Fibroblast of lung (primary cell): ENCODE results near the gene CHI3L1. TPM values are rescaled to one million over a fixed set of nuclear protein-coding genes. Genes with fewer than 3 reads are reported as not detected.

ENCODE experiments used
- DNase-seq, 2 donors: peaks; one replicate each; pipeline versions ENCODE4 v3.0.0 to v3.0.0-alpha.2; 2010; ENCODE audit warnings: low read depth in 2 of 2
- H2AFZ ChIP-seq: 2 replicates; pipeline ENCODE4 v1.5.1; 2012; ENCODE audit warnings: low read length, control low read depth, inconsistent platforms
- H3K27ac ChIP-seq: 2 replicates; pipeline ENCODE4 v1.5.1; 2011; ENCODE audit warnings: low read length, control low read depth; ENCODE audit not compliant: insufficient read depth
- H3K27me3 ChIP-seq: 2 replicates; pipeline ENCODE4 v1.5.1; 2011; ENCODE audit warnings: mild to moderate bottlenecking, low read length; ENCODE audit not compliant: control insufficient read depth, insufficient read depth
- H3K36me3 ChIP-seq: 2 replicates; pipeline ENCODE4 v1.5.1; 2011; ENCODE audit warnings: low read length; ENCODE audit not compliant: control insufficient read depth, insufficient read depth
- H3K4me1 ChIP-seq: 2 replicates; pipeline ENCODE4 v1.5.1; 2011; ENCODE audit warnings: low read length; ENCODE audit not compliant: control insufficient read depth, insufficient read depth; ENCODE audit errors: extremely low read depth
- H3K4me2 ChIP-seq: 2 replicates; pipeline ENCODE4 v1.5.1; 2011; ENCODE audit warnings: low read length, control low read depth; ENCODE audit not compliant: insufficient read depth; ENCODE audit errors: extremely low read depth
- H3K4me3 ChIP-seq, 4 experiments: fragments of 200-600 bp in 1 of 4; sonication (generic) in 1 of 4; replicated peaks in 1 of 4; 2 replicates each; pipeline ENCODE4 v1.5.1; 2011 to 2016; ENCODE audit warnings: low read length in 4 of 4, low read depth in 3 of 4, mild to moderate bottlenecking in 3 of 4, control low read depth in 2 of 4, inconsistent platforms in 1 of 4, mixed read lengths in 1 of 4; ENCODE audit not compliant: insufficient read depth in 1 of 4; ENCODE audit errors: control extremely low read depth in 1 of 4
- H3K79me2 ChIP-seq: 2 replicates; pipeline ENCODE4 v1.5.1; 2012; ENCODE audit warnings: mild to moderate bottlenecking, low read length, inconsistent platforms; ENCODE audit not compliant: control insufficient read depth, insufficient read depth
- H3K9ac ChIP-seq: 2 replicates; pipeline ENCODE4 v1.5.1; 2011; ENCODE audit warnings: mild to moderate bottlenecking, low read length, control low read depth; ENCODE audit not compliant: insufficient read depth
- H3K9me3 ChIP-seq: 2 replicates; pipeline ENCODE4 v1.5.1; 2012; ENCODE audit warnings: low read depth, low read length; ENCODE audit not compliant: control insufficient read depth, insufficient read depth
- H4K20me1 ChIP-seq: 2 replicates; pipeline ENCODE4 v1.5.1; 2011; ENCODE audit warnings: low read length; ENCODE audit not compliant: control insufficient read depth, insufficient read depth; ENCODE audit errors: extremely low read depth
- CTCF ChIP-seq, 2 donors: IDR thresholded peaks in 1 of 2; conservative IDR thresholded peaks in 1 of 2; 1 replicate in 1 of 2; 2 replicates in 1 of 2; pipeline ENCODE4 v1.5.1; 2011 to 2012; ENCODE audit warnings: low read length in 2 of 2, control low read depth in 1 of 2, inconsistent platforms in 1 of 2, low read depth in 1 of 2, mild to moderate bottlenecking in 1 of 2
- EZH2 ChIP-seq: IDR thresholded peaks from 2 replicates; pipeline ENCODE4 v1.5.1; 2012; ENCODE audit warnings: low read length, control low read depth, mild to moderate bottlenecking; ENCODE audit errors: missing control alignments
- polyA plus RNA-seq, 2 donors: library from polyadenylated mRNA; depleted of rRNA in 1 of 2; stranded (reverse) in 1 of 2; unstranded in 1 of 2; fragments of >200 nt; gene quantifications; 2 replicates each; pipeline ENCODE4 v1.2.1, GENCODE V29; 2011 to 2012; ENCODE audit warnings: missing spikeins in 1 of 2
- total RNA-seq: library from RNA; depleted of rRNA; stranded (reverse); fragments of >200 nt; gene quantifications from 2 replicates; pipeline ENCODE4 v1.2.1, GENCODE V29; 2014

Gene CHI3L1
- total and polyA plus RNA-seq, 2 donors (not counting 1 experiment from before 2014, with no cell fraction given): 3.0 to 42.8 TPM

- no peak overlapping the region for H3K4me2 ChIP-seq
- no peaks in the 10 kb centered on the region for H3K27me3 ChIP-seq
- H3K36me3 ChIP-seq: no peaks in the 10 kb centered on the region
- no peaks in the 10 kb centered on the region for H3K4me1 ChIP-seq
- no peaks in the 10 kb centered on the region for H3K79me2 ChIP-seq
- TF ChIP-seq EZH2 (no peak), CTCF (conservative IDR thresholded peaks at IDR 0.05 in 1 of 2, IDR thresholded peaks at IDR 0.05 in 1 of 2; ENCODE audit: low read depth in 1 of 2, low read length in 2 of 2) (no peak)
- H4K20me1 ChIP-seq: no peaks in the 10 kb centered on the region
- no peak overlapping the region for H3K4me3 ChIP-seq
- no peak for DNase-seq
- no peaks in the 10 kb centered on the region for H3K9me3 ChIP-seq
- no peak overlapping the region for H3K27ac ChIP-seq
- no peak overlapping the region for H2AFZ ChIP-seq
- H3K9ac ChIP-seq: no peak overlapping the region
Measured at GRCh38 chr1:203169770-203170520, 16.6 kb downstream of the CHI3L1 start.

- Histone ChIP-seq H2AFZ (no peak overlapping the region), H3K4me1 (no peaks in the 10 kb centered on the region), H3K4me3 (no peak overlapping the region), H3K27me3 (no peaks in the 10 kb centered on the region), H3K27ac (no peak overlapping the region), H4K20me1 (no peaks in the 10 kb centered on the region), H3K79me2 (no peaks in the 10 kb centered on the region), H3K36me3 (no peaks in the 10 kb centered on the region), H3K9me3 (no peaks in the 10 kb centered on the region), H3K4me2 (no peak overlapping the region), H3K9ac (no peak overlapping the region)
- DNase-seq: no peak
- TF ChIP-seq CTCF (conservative IDR thresholded peaks at IDR 0.05 in 1 of 2, IDR thresholded peaks at IDR 0.05 in 1 of 2; ENCODE audit: low read depth in 1 of 2, low read length in 2 of 2) (no peak), EZH2 (no peak)
Measured at GRCh38 chr1:203168991-203169390, 17.5 kb downstream of the CHI3L1 start.

GRCh38 chr1:203168256-203168786, 18.2 kb downstream of the CHI3L1 start:
- DNase-seq: no peak
- H3K27ac ChIP-seq: no peak overlapping the region
- H3K27me3 ChIP-seq: peaks cover 4% of the 10 kb centered on the region
- H3K4me3 ChIP-seq: no peak overlapping the region
- no peaks in the 10 kb centered on the region for H3K79me2 ChIP-seq
- H4K20me1 ChIP-seq: no peaks in the 10 kb centered on the region
- H3K4me2 ChIP-seq: no peak overlapping the region
- no peaks in the 10 kb centered on the region for H3K9me3 ChIP-seq
- H2AFZ ChIP-seq: no peak overlapping the region
- H3K4me1 ChIP-seq: no peaks in the 10 kb centered on the region
- no peak overlapping the region for H3K9ac ChIP-seq
- H3K36me3 ChIP-seq: no peaks in the 10 kb centered on the region
- no peak for TF ChIP-seq EZH2
- no peak for TF ChIP-seq CTCF (conservative IDR thresholded peaks at IDR 0.05 in 1 of 2, IDR thresholded peaks at IDR 0.05 in 1 of 2; ENCODE audit: low read depth in 1 of 2, low read length in 2 of 2)
